K562 (cell line): ENCODE measurements around the gene LENEP. TPM values are rescaled to one million over a fixed set of nuclear protein-coding genes. Genes with fewer than 3 reads are reported as not detected.

ENCODE experiments used
- ATAC-seq: fragments of 200-7000 bp; cut with Tn5 transposase; 3 replicates; pipeline ENCODE4 v1.9.1; 2020; ENCODE audit warnings: moderate library complexity
- BruUV-seq: library from RNA; stranded (reverse); fragments of 400-500 nt; replicated peaks from 2 replicates; lab custom pipeline; 2021; lab: Mats Ljungman, UMichigan
- CTCF ChIA-PET: fragments of 300-600 bp; formaldehyde crosslinking; extraction: SDS; loops from one replicate; lab custom pipeline; 2021; ENCODE audit warnings: low intra/inter-chr PET ratio; lab: Yijun Ruan, JAX
- POLR2A ChIA-PET: fragments of 300-600, 350-650 bp; sonication (Branson Sonifier 250); formaldehyde crosslinking; extraction: SDS; loops from one replicate; lab custom pipeline; 2021; ENCODE audit warnings: antibody characterized with exemption, inconsistent platforms; lab: Yijun Ruan, JAX
- DNase-seq, 4 experiments: peaks; one replicate each; pipeline versions ENCODE4 v3.0.0 to v3.0.0-alpha.2; 2011 to 2018; ENCODE audit warnings: low spot score in 3 of 4, mixed read lengths in 3 of 4; ENCODE audit errors: extremely low read depth in 1 of 4
- FAIRE-seq: peaks from 2 replicates; lab custom pipeline; 2011; peaks lifted over from hg19 to GRCh38; lab: Jason Lieb, UNC
- H2AFZ ChIP-seq: 2 replicates; pipeline ENCODE4 v1.6.0; 2011; ENCODE audit warnings: low read depth, low read length, control low read depth, inconsistent platforms
- H3K27ac ChIP-seq: fragments of 200-600 bp; 3 replicates; pipeline ENCODE4 v1.8.0; 2011; ENCODE audit warnings: low read depth, mild to moderate bottlenecking, control low read depth, inconsistent platforms, low read length, moderate library complexity, mixed read lengths; ENCODE audit errors: extremely low read depth
- H3K27me3 ChIP-seq, 2 experiments: fragments of 300-600 bp in 1 of 2; 2 replicates in 1 of 2; 3 replicates in 1 of 2; pipeline versions ENCODE4 v1.6.0 to v1.8.0; 2011; ENCODE audit warnings: inconsistent platforms in 2 of 2, low read length in 2 of 2, mild to moderate bottlenecking in 1 of 2, mixed read lengths in 1 of 2, moderate library complexity in 1 of 2; ENCODE audit not compliant: control insufficient read depth in 2 of 2, insufficient read depth in 2 of 2
- H3K36me3 ChIP-seq: fragments of 300-600 bp; 3 replicates; pipeline ENCODE4 v1.8.0; 2011; ENCODE audit warnings: mild to moderate bottlenecking, low read length, inconsistent platforms; ENCODE audit not compliant: control insufficient read depth, insufficient read depth
- H3K4me1 ChIP-seq, 2 experiments: fragments of 200-600 bp in 1 of 2; replicated peaks in 1 of 2; 2 replicates in 1 of 2; 3 replicates in 1 of 2; pipeline versions ENCODE4 v1.5.1 to v1.8.0; 2011; ENCODE audit warnings: inconsistent platforms in 2 of 2, low read length in 2 of 2, mild to moderate bottlenecking in 1 of 2, mixed read lengths in 1 of 2, moderate library complexity in 1 of 2; ENCODE audit not compliant: control insufficient read depth in 2 of 2, insufficient read depth in 2 of 2
- H3K4me2 ChIP-seq: 2 replicates; pipeline ENCODE4 v1.6.1; 2011; ENCODE audit warnings: low read length, control low read depth, inconsistent platforms, mixed read lengths; ENCODE audit not compliant: insufficient read depth
- H3K4me3 ChIP-seq: fragments of 200-600 bp; sonication (generic), shearing (Covaris generic); 2 replicates; pipeline ENCODE4 v1.5.1; 2016; ENCODE audit warnings: control low read depth, inconsistent platforms
- H3K79me2 ChIP-seq: fragments of 200-600 bp; 3 replicates; pipeline ENCODE4 v1.8.0; 2011; ENCODE audit warnings: low read length, inconsistent platforms; ENCODE audit not compliant: control insufficient read depth, insufficient read depth
- H3K9ac ChIP-seq, 2 experiments: 2 replicates each; pipeline versions ENCODE4 v1.6.0 to v1.6.1; 2011; ENCODE audit warnings: low read depth in 2 of 2, low read length in 2 of 2, control low read depth in 1 of 2, inconsistent platforms in 1 of 2, mild to moderate bottlenecking in 1 of 2, mixed read lengths in 1 of 2; ENCODE audit not compliant: insufficient read depth in 1 of 2
- H3K9me1 ChIP-seq: one replicate; pipeline ENCODE4 v1.6.0; 2011; ENCODE audit warnings: inconsistent platforms, mild to moderate bottlenecking, low read length, moderate library complexity; ENCODE audit not compliant: control insufficient read depth, insufficient read depth
- H3K9me3 ChIP-seq: replicated peaks from 2 replicates; pipeline ENCODE4 v1.5.1; 2011; ENCODE audit warnings: low read depth, low read length, inconsistent platforms; ENCODE audit not compliant: control insufficient read depth, insufficient read depth
- H4K20me1 ChIP-seq: replicated peaks from 2 replicates; pipeline ENCODE4 v1.6.1; 2011; ENCODE audit warnings: low read length, inconsistent platforms, mixed read lengths; ENCODE audit not compliant: control insufficient read depth, insufficient read depth
- CTCF ChIP-seq, 3 experiments: IDR thresholded peaks in 2 of 3; conservative IDR thresholded peaks in 1 of 3; 2 replicates each; pipeline ENCODE4 v1.5.1; 2011 to 2012; ENCODE audit warnings: low read length in 3 of 3, mild to moderate bottlenecking in 3 of 3, control low read depth in 2 of 3, improper control_type of control experiment in 1 of 3, inconsistent platforms in 1 of 3, low read depth in 1 of 3, mixed read lengths in 1 of 3, moderate library complexity in 1 of 3; ENCODE audit not compliant: insufficient read depth in 2 of 3
- NFIC ChIP-seq: fragments of 450-650 bp; IDR thresholded peaks from 2 replicates; pipeline ENCODE4 v1.6.1; 2017; ENCODE audit warnings: mild to moderate bottlenecking, inconsistent platforms
- WGBS: fragments of 100-300 bp; shearing (Covaris generic); methylation state at CpG from one replicate; pipeline ENCODE4 v1.1.6; 2016; ENCODE audit warnings: low coverage, mixed read lengths; ENCODE audit not compliant: insufficient coverage; ENCODE audit errors: missing lambda C conversion rate; 5-methylcytosine and 5-hydroxymethylcytosine counted together
- in situ Hi-C: fragments of 300-500 bp; cut with MboI; formaldehyde crosslinking; loops from 4 replicates; pipeline ENCODE4 v1.15.0; 2018; ENCODE audit warnings: inconsistent platforms, mixed read lengths
- intact Hi-C: fragments of 100-400 bp; cut with micrococcal nuclease; formaldehyde crosslinking; loops from 2 replicates; pipeline ENCODE4 v1.14.2; 2022
- polyA plus RNA-seq, 8 experiments: library from polyadenylated mRNA; depleted of rRNA in 4 of 8; stranded (reverse) in 5 of 8; unstranded in 3 of 8; fragments of >200 nt; fragmentation: Nextera tagmentation in 2 of 8; fragmentation: Illumina TruSeq in 1 of 8; extraction: Ambion mirVana in 2 of 8; extraction: Trizol in 1 of 8; gene quantifications; 2 replicates each; pipeline versions ENCODE4 v1.2.1 to v1.2.3, GENCODE V29; 2011 to 2014; ENCODE audit warnings: inconsistent platforms in 1 of 8, missing spikeins in 1 of 8
- total RNA-seq, 7 experiments: library from RNA; depleted of rRNA in 6 of 7; stranded (reverse); fragments of >200 nt in 6 of 7; fragmentation: Illumina TruSeq in 2 of 7; extraction: Trizol in 2 of 7; gene quantifications; 2 replicates each; pipeline versions ENCODE4 v1.2.1 to v1.2.3, GENCODE V29; 2011 to 2021; ENCODE audit warnings: low replicate concordance in 1 of 7

The LENEP gene
- total and polyA plus RNA-seq, 9 of the 15 experiments (the other 6 are each of a cell fraction or from before 2014, with no cell fraction given) = 0.23 to 0.87 (median 0.67) TPM; not detected in 5

GRCh38 chr1:154972213-154972516 lies 21.2 kb upstream of the LENEP start:
- POLR2A ChIA-PET = interaction anchor here (0.6 to 8.3 kb wide), 8 partner anchors 10 to 86 kb away, joined by 3 to 80 read pairs (median 10); partner anchors contain the start of genes FLAD1, LENEP, PBXIP1 and PYGO2
- Histone ChIP-seq H3K4me3 (peak overlapping the region; percentile 66; the same call in 1 of the 2 replicates), H3K27me3 (no peaks in the 10 kb centered on the region; a peak in 1 of 5 replicates), H3K36me3 (peaks cover 37% of the 10 kb centered on the region), H3K9me1 (no peaks in the 10 kb centered on the region), H3K9ac (peak overlapping the region; percentile 82 to 97; a peak in 3 of 4 replicates), H3K9me3 (no peaks in the 10 kb centered on the region), H3K4me1 (peaks cover 42 to 51% of the 10 kb centered on the region in 2 experiments), H3K4me2 (peak overlapping the region; percentile 96), H4K20me1 (no peaks in the 10 kb centered on the region), H3K79me2 (peaks cover 66% of the 10 kb centered on the region), H3K27ac (peak overlapping the region; percentile 99), H2AFZ (peak overlapping the region; percentile 22; the same call in 1 of the 2 replicates)
- DNase-seq (no peak), FAIRE-seq (no peak), ATAC-seq (no peak)
- TF ChIP-seq CTCF (IDR thresholded peaks at IDR 0.05 in 2 of 3, conservative IDR thresholded peaks at IDR 0.05 in 1 of 3; ENCODE audit: insufficient read depth in 2 of 3, low read depth in 1 of 3, low read length in 3 of 3) (no peak), NFIC (0 out of 2 replicates have a peak, but pooled peaks have one; percentile 32)
- in situ Hi-C loops (no loop called here), intact Hi-C loops (loop anchor here (5.0 kb wide), 1 partner anchor 90 kb away; the partner anchor contains the start of gene EFNA4)
- CTCF ChIA-PET = no interaction called here
- BruUV-seq = no TSS peak
- 54% methylated on average over 3 of the region's 3 CpGs for WGBS
